Fibroblast of upper back skin (primary cell): Measurements from ENCODE around the gene TRDN.

Source experiments
- DNase-seq: peaks from one replicate; pipeline ENCODE4 v3.0.0-alpha.2; 2013

Gene TRDN

GRCh38 chr6:123636782-123637181, at the start of gene TRDN:
Gene TRDN (minus strand): TSS chr6:123636950. CDS start chr6:123636775, 175 bp downstream.
- no peak for DNase-seq

GRCh38 chr6:123681957-123682462, 45.3 kb upstream of the TRDN start:
- DNase-seq, result no peak

GRCh38 chr6:123677897-123678296, 41.1 kb upstream of the TRDN start:
- DNase-seq, result no peak

GRCh38 chr6:123676793-123677192, 40.0 kb upstream of the TRDN start:
- DNase-seq, result no peak

- no peak for DNase-seq
These were observed 32.3 kb upstream of the TRDN start for GRCh38 chr6:123668965-123669591.

- no peak for DNase-seq
These were observed 31.3 kb upstream of the TRDN start for GRCh38 chr6:123668063-123668462.

- DNase-seq, result no peak
These were observed 26.7 kb upstream of the TRDN start for GRCh38 chr6:123663436-123663835.

- DNase-seq, result no peak
These were observed 26.0 kb upstream of the TRDN start for GRCh38 chr6:123662757-123663156.

GRCh38 chr6:123661105-123661891, 24.5 kb upstream of the TRDN start:
- DNase-seq, result no peak

GRCh38 chr6:123659960-123660748, 23.4 kb upstream of the TRDN start:
- DNase-seq, result no peak

GRCh38 chr6:123658848-123659247, 22.1 kb upstream of the TRDN start:
- no peak for DNase-seq

GRCh38 chr6:123655521-123656306, 19.0 kb upstream of the TRDN start:
- DNase-seq, result no peak

- DNase-seq, result no peak
These were observed 12.0 kb upstream of the TRDN start for GRCh38 chr6:123648723-123649122.

- no peak for DNase-seq
These were observed 11.3 kb upstream of the TRDN start for GRCh38 chr6:123648020-123648580.

- no peak for DNase-seq
These were observed 4.7 kb upstream of the TRDN start for GRCh38 chr6:123641497-123641896.

GRCh38 chr6:123640567-123641187, 3.9 kb upstream of the TRDN start:
- DNase-seq, result no peak

- no peak for DNase-seq
These were observed 2.1 kb upstream of the TRDN start for GRCh38 chr6:123638865-123639264.

GRCh38 chr6:123636282-123636681, 468 bp downstream of the TRDN start:
- no peak for DNase-seq

GRCh38 chr6:123635567-123635966, 1.2 kb downstream of the TRDN start:
- no peak for DNase-seq

GRCh38 chr6:123635144-123635543, 1.6 kb downstream of the TRDN start:
- no peak for DNase-seq

- no peak for DNase-seq
These were observed 4.1 kb downstream of the TRDN start for GRCh38 chr6:123632641-123633040.
